H1 (cell line): ENCODE data around the gene KRTAP19-2.

Experiments used
- CREB1 ChIP-seq: IDR thresholded peaks from 2 replicates; pipeline ENCODE4 v1.6.1; 2012; ENCODE audit warnings: inconsistent platforms
- EZH2 ChIP-seq: fragments of 200-600 bp; sonication (generic); IDR thresholded peaks from 2 replicates; pipeline ENCODE4 v1.7.1; 2012; ENCODE audit warnings: low read depth, mild to moderate bottlenecking, moderate library complexity, low read length, inconsistent platforms; ENCODE audit not compliant: severe bottlenecking
- PHF8 ChIP-seq: fragments of 200-600 bp; sonication (generic); conservative IDR thresholded peaks from 2 replicates; pipeline ENCODE4 v1.7.1; 2012; ENCODE audit warnings: low read depth, mild to moderate bottlenecking, inconsistent platforms, low read length, moderate library complexity
- SIX5 ChIP-seq: IDR thresholded peaks from 2 replicates; pipeline ENCODE4 v1.6.1; 2011; ENCODE audit warnings: mild to moderate bottlenecking, low read depth, low read length
- TF ChIP-seq, protein P1 (sequence below), 3 experiments: IDR thresholded peaks; 1 replicate in 2 of 3; 2 replicates in 1 of 3; pipeline versions ENCODE4 v1.5.1 to v1.6.1; 2011; ENCODE audit warnings: low read length in 3 of 3, mild to moderate bottlenecking in 3 of 3, inconsistent platforms in 2 of 3, low read depth in 1 of 3, moderate library complexity in 1 of 3; ENCODE audit not compliant: insufficient read depth in 1 of 3; ENCODE audit errors: control extremely low read depth in 1 of 3

- TF ChIP-seq CREB1 (no peak), EZH2 (no peak), SIX5 (no peak), PHF8 (no peak)
- TF ChIP-seq, protein P1, sequence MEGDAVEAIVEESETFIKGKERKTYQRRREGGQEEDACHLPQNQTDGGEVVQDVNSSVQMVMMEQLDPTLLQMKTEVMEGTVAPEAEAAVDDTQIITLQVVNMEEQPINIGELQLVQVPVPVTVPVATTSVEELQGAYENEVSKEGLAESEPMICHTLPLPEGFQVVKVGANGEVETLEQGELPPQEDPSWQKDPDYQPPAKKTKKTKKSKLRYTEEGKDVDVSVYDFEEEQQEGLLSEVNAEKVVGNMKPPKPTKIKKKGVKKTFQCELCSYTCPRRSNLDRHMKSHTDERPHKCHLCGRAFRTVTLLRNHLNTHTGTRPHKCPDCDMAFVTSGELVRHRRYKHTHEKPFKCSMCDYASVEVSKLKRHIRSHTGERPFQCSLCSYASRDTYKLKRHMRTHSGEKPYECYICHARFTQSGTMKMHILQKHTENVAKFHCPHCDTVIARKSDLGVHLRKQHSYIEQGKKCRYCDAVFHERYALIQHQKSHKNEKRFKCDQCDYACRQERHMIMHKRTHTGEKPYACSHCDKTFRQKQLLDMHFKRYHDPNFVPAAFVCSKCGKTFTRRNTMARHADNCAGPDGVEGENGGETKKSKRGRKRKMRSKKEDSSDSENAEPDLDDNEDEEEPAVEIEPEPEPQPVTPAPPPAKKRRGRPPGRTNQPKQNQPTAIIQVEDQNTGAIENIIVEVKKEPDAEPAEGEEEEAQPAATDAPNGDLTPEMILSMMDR (IDR thresholded peaks at IDR 0.05; ENCODE audit: control extremely low read depth in 1 of 3, insufficient read depth in 1 of 3, low read depth in 1 of 3, low read length in 3 of 3), result no peak
Measured at GRCh38 chr21:30486180-30486579, 1.1 kb downstream of the KRTAP19-2 start.
